ENCODE data around the gene SELENOS. TPM values are rescaled to one million over a fixed set of nuclear protein-coding genes. Genes with fewer than 3 reads are reported as not detected.

SELENOS gene
- polyA plus RNA-seq, 1 donor from 2014 or later, result 136 TPM

DNA sequence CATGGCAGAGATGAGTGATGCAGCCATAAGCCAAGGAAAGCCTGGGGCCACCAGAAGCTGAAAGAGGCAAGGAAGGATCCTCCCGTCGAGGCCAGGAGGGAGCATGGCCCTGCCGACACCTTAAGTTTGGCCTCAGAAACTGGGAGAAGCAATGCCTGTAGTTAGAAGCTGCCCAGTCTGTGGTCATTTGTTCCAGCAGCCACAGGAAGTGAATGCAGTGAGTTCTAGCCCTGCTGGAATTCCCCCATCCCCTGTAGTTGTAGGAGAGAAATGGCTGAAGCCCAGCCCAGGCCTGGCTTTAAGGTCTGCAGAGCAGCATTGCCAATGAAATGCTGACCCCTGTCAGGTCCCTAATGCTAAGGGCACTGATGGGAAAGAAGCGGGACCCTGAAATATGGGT is 13.3 kb downstream of the SELENOS start:
- H3K9me3 ChIP-seq (ENCODE audit: low read length), result no peaks in the 10 kb centered on the region
- H3F3A ChIP-seq (ENCODE audit: insufficient read depth, low read length, poor library complexity, severe bottlenecking), result no peaks in the 10 kb centered on the region
- H3K36me3 ChIP-seq (ENCODE audit: insufficient read depth, low read length), result no peaks in the 10 kb centered on the region
- no peaks in the 10 kb centered on the region for H3K79me2 ChIP-seq (replicated peaks; ENCODE audit: insufficient read depth, low read length)
- H3K4me3 ChIP-seq (ENCODE audit: low read length), result no peak overlapping the region
- no peak overlapping the region for H2AFZ ChIP-seq (ENCODE audit: low read depth, low read length)
- H3K9me2 ChIP-seq (ENCODE audit: insufficient read depth, low read length), result no peaks in the 10 kb centered on the region
- no peak overlapping the region for H3K4me2 ChIP-seq (ENCODE audit: low read length)
- no peaks in the 10 kb centered on the region for H3K27me3 ChIP-seq (ENCODE audit: insufficient read depth, low read depth, low read length)
- H3K9ac ChIP-seq (ENCODE audit: low read length), result no peak overlapping the region
- TF ChIP-seq MXI1 (conservative IDR thresholded peaks at IDR 0.05; ENCODE audit: poor library complexity, severe bottlenecking) (no peak), SMC3 (conservative IDR thresholded peaks at IDR 0.05; ENCODE audit: poor library complexity) (no peak)
- no peaks in the 10 kb centered on the region for H4K20me1 ChIP-seq (ENCODE audit: insufficient read depth)
- no peak overlapping the region for H3K27ac ChIP-seq (ENCODE audit: low read length)

DNA sequence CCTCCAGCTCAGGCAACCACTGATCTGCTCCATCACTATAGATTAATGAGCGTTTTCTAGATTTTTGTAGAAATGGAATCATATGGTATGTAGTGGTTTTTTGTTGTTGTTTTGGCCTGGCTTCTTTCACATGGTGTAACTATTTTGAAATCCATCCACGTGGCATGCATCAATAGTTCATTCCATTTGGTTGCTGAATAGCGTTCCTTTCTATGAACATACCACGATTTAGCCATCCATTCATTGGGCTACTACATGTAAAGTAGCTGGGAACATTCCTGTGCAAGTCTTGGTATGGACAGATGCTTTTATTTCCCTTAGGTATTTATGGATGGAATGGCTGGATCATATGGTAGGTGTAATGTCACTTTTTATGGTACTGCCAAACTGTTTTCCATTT is 14.7 kb downstream of the SELENOS start:
- no peak for TF ChIP-seq TAF1 (IDR thresholded peaks at IDR 0.05; ENCODE audit: low read depth)

GRCh38 chr15:101258238-101259144 is 18.8 kb downstream of the SELENOS start:
- H3K36me3 ChIP-seq (ENCODE audit: insufficient read depth, low read length), result no peaks in the 10 kb centered on the region
- TF ChIP-seq TAF1 (IDR thresholded peaks at IDR 0.05; ENCODE audit: low read depth) (no peak), EZH2 (IDR thresholded peaks at IDR 0.05; ENCODE audit: borderline replicate concordance, insufficient read depth, low read length, poor library complexity, severe bottlenecking) (no peak), MXI1 (conservative IDR thresholded peaks at IDR 0.05; ENCODE audit: poor library complexity, severe bottlenecking) (no peak), EP300 (conservative IDR thresholded peaks at IDR 0.05; ENCODE audit: poor library complexity, severe bottlenecking) (no peak), SMC3 (conservative IDR thresholded peaks at IDR 0.05; ENCODE audit: poor library complexity) (peak; percentile 96), RAD21 (conservative IDR thresholded peaks at IDR 0.05) (peak; percentile 97), POLR2AphosphoS5 (IDR thresholded peaks at IDR 0.05) (no peak), REST (IDR thresholded peaks at IDR 0.05; ENCODE audit: borderline replicate concordance) (no peak)
- TF ChIP-seq, protein P1, sequence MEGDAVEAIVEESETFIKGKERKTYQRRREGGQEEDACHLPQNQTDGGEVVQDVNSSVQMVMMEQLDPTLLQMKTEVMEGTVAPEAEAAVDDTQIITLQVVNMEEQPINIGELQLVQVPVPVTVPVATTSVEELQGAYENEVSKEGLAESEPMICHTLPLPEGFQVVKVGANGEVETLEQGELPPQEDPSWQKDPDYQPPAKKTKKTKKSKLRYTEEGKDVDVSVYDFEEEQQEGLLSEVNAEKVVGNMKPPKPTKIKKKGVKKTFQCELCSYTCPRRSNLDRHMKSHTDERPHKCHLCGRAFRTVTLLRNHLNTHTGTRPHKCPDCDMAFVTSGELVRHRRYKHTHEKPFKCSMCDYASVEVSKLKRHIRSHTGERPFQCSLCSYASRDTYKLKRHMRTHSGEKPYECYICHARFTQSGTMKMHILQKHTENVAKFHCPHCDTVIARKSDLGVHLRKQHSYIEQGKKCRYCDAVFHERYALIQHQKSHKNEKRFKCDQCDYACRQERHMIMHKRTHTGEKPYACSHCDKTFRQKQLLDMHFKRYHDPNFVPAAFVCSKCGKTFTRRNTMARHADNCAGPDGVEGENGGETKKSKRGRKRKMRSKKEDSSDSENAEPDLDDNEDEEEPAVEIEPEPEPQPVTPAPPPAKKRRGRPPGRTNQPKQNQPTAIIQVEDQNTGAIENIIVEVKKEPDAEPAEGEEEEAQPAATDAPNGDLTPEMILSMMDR (IDR thresholded peaks at IDR 0.05; ENCODE audit: poor library complexity, severe bottlenecking), result peak; percentile 98
- no peak overlapping the region for H3K27ac ChIP-seq (ENCODE audit: low read length)
- no peaks in the 10 kb centered on the region for H3K79me2 ChIP-seq (replicated peaks; ENCODE audit: insufficient read depth, low read length)
- H3K4me3 ChIP-seq (ENCODE audit: low read length), result no peak overlapping the region
- no peaks in the 10 kb centered on the region for H3F3A ChIP-seq (ENCODE audit: insufficient read depth, low read length, poor library complexity, severe bottlenecking)
- no peak overlapping the region for H3K9ac ChIP-seq (ENCODE audit: low read length)
- H3K9me3 ChIP-seq (ENCODE audit: low read length), result no peaks in the 10 kb centered on the region
- H2AFZ ChIP-seq (ENCODE audit: low read depth, low read length), result no peak overlapping the region
- no peak overlapping the region for H3K4me2 ChIP-seq (ENCODE audit: low read length)
- H3K9me2 ChIP-seq (ENCODE audit: insufficient read depth, low read length), result no peaks in the 10 kb centered on the region
- no peaks in the 10 kb centered on the region for H4K20me1 ChIP-seq (ENCODE audit: insufficient read depth)
- no peaks in the 10 kb centered on the region for H3K27me3 ChIP-seq (ENCODE audit: insufficient read depth, low read depth, low read length)

More for the DNA sequence above, 14.7 kb downstream of the SELENOS start:
- Histone ChIP-seq H3K4me2 (ENCODE audit: low read length) (no peak overlapping the region), H4K20me1 (ENCODE audit: insufficient read depth) (no peaks in the 10 kb centered on the region), H3F3A (ENCODE audit: insufficient read depth, low read length, poor library complexity, severe bottlenecking) (no peaks in the 10 kb centered on the region), H3K27me3 (ENCODE audit: insufficient read depth, low read depth, low read length) (no peaks in the 10 kb centered on the region), H3K79me2 (replicated peaks; ENCODE audit: insufficient read depth, low read length) (no peaks in the 10 kb centered on the region), H3K9me3 (ENCODE audit: low read length) (no peaks in the 10 kb centered on the region), H3K4me3 (ENCODE audit: low read length) (no peak overlapping the region), H3K27ac (ENCODE audit: low read length) (no peak overlapping the region), H3K36me3 (ENCODE audit: insufficient read depth, low read length) (no peaks in the 10 kb centered on the region), H2AFZ (ENCODE audit: low read depth, low read length) (no peak overlapping the region), H3K9ac (ENCODE audit: low read length) (no peak overlapping the region), H3K9me2 (ENCODE audit: insufficient read depth, low read length) (no peaks in the 10 kb centered on the region)
